Neural cell (in vitro differentiated cells): Measurements from ENCODE around the gene LRRC73.

ENCODE experiments used
- RAD21 ChIP-seq: fragments of 450-650 bp; conservative IDR thresholded peaks from 2 replicates; pipeline ENCODE4 v1.6.1; 2014; ENCODE audit warnings: antibody characterized with exemption, mild to moderate bottlenecking, moderate library complexity
- SMC3 ChIP-seq: fragments of 450-650 bp; conservative IDR thresholded peaks from 2 replicates; pipeline ENCODE4 v1.6.1; 2014; ENCODE audit warnings: antibody characterized with exemption, mild to moderate bottlenecking, moderate library complexity; ENCODE audit not compliant: poor library complexity
- TAF1 ChIP-seq: IDR thresholded peaks from 2 replicates; pipeline ENCODE4 v1.6.1; 2012; ENCODE audit warnings: low read depth
- TF ChIP-seq, protein P1 (sequence below): fragments of 450-650 bp; IDR thresholded peaks from 2 replicates; pipeline ENCODE4 v1.5.1; 2014; ENCODE audit warnings: antibody characterized with exemption, mild to moderate bottlenecking, moderate library complexity; ENCODE audit not compliant: poor library complexity, severe bottlenecking
- TF ChIP-seq, protein P2 (sequence below): IDR thresholded peaks from 2 replicates; pipeline ENCODE4 v1.6.1; 2012; ENCODE audit warnings: borderline replicate concordance

DNA sequence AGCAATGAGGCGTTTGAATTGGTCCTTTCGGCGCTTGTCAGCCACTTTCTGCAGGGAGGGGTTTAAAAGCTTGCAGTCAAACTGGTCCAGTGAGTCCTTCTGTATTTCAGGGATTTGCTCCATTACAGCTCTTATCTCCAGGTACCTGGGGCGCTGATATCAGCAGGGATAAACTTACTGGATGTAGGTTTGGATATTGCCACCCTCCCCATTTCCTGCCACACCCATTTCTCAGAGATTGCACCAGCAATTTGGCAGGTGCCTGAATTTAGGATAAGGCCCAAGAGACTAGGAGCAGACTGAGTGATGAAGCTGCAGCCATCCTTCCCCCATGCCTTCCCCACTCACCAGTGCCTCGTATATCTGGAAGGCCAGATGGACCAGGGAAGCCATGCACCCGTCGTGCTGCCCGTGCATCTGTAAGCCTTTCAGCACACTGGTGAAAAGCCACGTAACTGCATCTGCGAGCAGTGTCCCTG is 14.4 kb upstream of the LRRC73 start:
- TF ChIP-seq, protein P1, sequence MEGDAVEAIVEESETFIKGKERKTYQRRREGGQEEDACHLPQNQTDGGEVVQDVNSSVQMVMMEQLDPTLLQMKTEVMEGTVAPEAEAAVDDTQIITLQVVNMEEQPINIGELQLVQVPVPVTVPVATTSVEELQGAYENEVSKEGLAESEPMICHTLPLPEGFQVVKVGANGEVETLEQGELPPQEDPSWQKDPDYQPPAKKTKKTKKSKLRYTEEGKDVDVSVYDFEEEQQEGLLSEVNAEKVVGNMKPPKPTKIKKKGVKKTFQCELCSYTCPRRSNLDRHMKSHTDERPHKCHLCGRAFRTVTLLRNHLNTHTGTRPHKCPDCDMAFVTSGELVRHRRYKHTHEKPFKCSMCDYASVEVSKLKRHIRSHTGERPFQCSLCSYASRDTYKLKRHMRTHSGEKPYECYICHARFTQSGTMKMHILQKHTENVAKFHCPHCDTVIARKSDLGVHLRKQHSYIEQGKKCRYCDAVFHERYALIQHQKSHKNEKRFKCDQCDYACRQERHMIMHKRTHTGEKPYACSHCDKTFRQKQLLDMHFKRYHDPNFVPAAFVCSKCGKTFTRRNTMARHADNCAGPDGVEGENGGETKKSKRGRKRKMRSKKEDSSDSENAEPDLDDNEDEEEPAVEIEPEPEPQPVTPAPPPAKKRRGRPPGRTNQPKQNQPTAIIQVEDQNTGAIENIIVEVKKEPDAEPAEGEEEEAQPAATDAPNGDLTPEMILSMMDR, result no peak
- TF ChIP-seq RAD21 (no peak), TAF1 (no peak), SMC3 (no peak)
- TF ChIP-seq, protein P2, sequence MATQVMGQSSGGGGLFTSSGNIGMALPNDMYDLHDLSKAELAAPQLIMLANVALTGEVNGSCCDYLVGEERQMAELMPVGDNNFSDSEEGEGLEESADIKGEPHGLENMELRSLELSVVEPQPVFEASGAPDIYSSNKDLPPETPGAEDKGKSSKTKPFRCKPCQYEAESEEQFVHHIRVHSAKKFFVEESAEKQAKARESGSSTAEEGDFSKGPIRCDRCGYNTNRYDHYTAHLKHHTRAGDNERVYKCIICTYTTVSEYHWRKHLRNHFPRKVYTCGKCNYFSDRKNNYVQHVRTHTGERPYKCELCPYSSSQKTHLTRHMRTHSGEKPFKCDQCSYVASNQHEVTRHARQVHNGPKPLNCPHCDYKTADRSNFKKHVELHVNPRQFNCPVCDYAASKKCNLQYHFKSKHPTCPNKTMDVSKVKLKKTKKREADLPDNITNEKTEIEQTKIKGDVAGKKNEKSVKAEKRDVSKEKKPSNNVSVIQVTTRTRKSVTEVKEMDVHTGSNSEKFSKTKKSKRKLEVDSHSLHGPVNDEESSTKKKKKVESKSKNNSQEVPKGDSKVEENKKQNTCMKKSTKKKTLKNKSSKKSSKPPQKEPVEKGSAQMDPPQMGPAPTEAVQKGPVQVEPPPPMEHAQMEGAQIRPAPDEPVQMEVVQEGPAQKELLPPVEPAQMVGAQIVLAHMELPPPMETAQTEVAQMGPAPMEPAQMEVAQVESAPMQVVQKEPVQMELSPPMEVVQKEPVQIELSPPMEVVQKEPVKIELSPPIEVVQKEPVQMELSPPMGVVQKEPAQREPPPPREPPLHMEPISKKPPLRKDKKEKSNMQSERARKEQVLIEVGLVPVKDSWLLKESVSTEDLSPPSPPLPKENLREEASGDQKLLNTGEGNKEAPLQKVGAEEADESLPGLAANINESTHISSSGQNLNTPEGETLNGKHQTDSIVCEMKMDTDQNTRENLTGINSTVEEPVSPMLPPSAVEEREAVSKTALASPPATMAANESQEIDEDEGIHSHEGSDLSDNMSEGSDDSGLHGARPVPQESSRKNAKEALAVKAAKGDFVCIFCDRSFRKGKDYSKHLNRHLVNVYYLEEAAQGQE, result no peak
